ENCODE results near the gene CENPH. TPM values are rescaled to one million over a fixed set of nuclear protein-coding genes. Genes with fewer than 3 reads are reported as not detected.

Gene CENPH
- total and polyA plus RNA-seq, 2 of the 13 experiments (the other 11 are each of a cell fraction or from before 2014, with no cell fraction given) = 11.2 to 28.8 TPM

DNA sequence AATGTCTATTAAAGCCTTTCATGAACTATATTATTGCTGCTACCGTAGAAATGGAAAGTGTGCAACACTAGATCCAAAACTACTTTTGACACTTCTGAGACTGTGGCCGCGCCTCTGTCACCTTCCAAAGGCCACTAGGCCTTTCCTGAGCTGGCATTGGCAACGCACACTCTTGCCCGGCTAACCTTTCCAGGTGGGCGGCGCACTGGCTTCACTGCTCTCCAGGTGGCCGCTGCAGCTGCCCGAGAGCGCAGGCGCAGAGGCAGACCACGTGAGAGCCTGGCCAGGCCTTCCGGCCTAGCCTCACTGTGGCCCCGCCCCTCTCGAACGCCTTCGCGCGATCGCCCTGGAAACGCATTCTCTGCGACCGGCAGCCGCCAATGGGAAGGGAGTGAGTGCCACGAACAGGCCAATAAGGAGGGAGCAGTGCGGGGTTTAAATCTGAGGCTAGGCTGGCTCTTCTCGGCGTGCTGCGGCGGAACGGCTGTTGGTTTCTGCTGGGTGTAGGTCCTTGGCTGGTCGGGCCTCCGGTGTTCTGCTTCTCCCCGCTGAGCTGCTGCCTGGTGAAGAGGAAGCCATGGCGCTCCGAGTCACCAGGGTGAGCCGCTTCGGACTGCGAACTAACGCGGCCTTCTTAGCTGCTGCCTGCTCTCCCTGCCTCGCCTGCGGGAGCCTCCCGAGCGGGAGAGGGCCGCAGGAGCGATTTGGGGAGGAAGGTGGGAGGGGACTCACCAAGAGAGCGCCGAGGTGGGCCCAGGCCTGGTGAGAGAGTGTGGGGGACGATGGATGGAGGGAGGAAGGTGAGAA is 22.5 kb upstream of the CENPH start, which contains the start of gene CCNB1 (continued):
- TF ChIP-seq, protein P1, sequence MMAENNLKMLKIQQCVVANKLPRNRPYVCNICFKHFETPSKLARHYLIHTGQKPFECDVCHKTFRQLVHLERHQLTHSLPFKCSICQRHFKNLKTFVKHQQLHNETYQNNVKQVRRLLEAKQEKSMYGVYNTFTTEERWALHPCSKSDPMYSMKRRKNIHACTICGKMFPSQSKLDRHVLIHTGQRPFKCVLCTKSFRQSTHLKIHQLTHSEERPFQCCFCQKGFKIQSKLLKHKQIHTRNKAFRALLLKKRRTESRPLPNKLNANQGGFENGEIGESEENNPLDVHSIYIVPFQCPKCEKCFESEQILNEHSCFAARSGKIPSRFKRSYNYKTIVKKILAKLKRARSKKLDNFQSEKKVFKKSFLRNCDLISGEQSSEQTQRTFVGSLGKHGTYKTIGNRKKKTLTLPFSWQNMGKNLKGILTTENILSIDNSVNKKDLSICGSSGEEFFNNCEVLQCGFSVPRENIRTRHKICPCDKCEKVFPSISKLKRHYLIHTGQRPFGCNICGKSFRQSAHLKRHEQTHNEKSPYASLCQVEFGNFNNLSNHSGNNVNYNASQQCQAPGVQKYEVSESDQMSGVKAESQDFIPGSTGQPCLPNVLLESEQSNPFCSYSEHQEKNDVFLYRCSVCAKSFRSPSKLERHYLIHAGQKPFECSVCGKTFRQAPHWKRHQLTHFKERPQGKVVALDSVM (CRISPR knock-in tag; IDR thresholded peaks at IDR 0.05) = peak; percentile 13; the same call in 1 of the 2 replicates
- peak; percentile 98 for TF ChIP-seq POGZ (CRISPR knock-in tag; IDR thresholded peaks at IDR 0.05)
- TF ChIP-seq ZNF224 (CRISPR knock-in tag; IDR thresholded peaks at IDR 0.05) = no peak
- TF ChIP-seq CHD4 (IDR thresholded peaks at IDR 0.05; ENCODE audit: borderline replicate concordance, low read length) = no peak
- peak; percentile 76; the same call in 1 of the 2 replicates for TF ChIP-seq ARNTL (CRISPR knock-in tag; IDR thresholded peaks at IDR 0.05)
- no peak for TF ChIP-seq ZNF577 (CRISPR knock-in tag; IDR thresholded peaks at IDR 0.05; ENCODE audit: borderline replicate concordance, low read depth)
- no peak for TF ChIP-seq ZNF678 (CRISPR knock-in tag; IDR thresholded peaks at IDR 0.05)
- TF ChIP-seq XRCC5 (optimal IDR thresholded peaks at IDR 0.05; ENCODE audit: low read length) = peak; percentile 79
- TF ChIP-seq, protein P2, sequence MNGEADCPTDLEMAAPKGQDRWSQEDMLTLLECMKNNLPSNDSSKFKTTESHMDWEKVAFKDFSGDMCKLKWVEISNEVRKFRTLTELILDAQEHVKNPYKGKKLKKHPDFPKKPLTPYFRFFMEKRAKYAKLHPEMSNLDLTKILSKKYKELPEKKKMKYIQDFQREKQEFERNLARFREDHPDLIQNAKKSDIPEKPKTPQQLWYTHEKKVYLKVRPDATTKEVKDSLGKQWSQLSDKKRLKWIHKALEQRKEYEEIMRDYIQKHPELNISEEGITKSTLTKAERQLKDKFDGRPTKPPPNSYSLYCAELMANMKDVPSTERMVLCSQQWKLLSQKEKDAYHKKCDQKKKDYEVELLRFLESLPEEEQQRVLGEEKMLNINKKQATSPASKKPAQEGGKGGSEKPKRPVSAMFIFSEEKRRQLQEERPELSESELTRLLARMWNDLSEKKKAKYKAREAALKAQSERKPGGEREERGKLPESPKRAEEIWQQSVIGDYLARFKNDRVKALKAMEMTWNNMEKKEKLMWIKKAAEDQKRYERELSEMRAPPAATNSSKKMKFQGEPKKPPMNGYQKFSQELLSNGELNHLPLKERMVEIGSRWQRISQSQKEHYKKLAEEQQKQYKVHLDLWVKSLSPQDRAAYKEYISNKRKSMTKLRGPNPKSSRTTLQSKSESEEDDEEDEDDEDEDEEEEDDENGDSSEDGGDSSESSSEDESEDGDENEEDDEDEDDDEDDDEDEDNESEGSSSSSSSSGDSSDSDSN (CRISPR knock-in tag; IDR thresholded peaks at IDR 0.05) = peak; percentile 73
- peak; percentile 75; the same call in 1 of the 2 replicates for TF ChIP-seq KLF6 (CRISPR knock-in tag; IDR thresholded peaks at IDR 0.05)
- TF ChIP-seq, protein P3, sequence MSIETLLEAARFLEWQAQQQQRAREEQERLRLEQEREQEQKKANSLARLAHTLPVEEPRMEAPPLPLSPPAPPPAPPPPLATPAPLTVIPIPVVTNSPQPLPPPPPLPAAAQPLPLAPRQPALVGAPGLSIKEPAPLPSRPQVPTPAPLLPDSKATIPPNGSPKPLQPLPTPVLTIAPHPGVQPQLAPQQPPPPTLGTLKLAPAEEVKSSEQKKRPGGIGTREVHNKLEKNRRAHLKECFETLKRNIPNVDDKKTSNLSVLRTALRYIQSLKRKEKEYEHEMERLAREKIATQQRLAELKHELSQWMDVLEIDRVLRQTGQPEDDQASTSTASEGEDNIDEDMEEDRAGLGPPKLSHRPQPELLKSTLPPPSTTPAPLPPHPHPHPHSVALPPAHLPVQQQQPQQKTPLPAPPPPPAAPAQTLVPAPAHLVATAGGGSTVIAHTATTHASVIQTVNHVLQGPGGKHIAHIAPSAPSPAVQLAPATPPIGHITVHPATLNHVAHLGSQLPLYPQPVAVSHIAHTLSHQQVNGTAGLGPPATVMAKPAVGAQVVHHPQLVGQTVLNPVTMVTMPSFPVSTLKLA (IDR thresholded peaks at IDR 0.05) = peak; percentile 83
- TF ChIP-seq TMF1 (CRISPR knock-in tag; IDR thresholded peaks at IDR 0.05; ENCODE audit: low read depth) = peak; percentile 51; the same call in 1 of the 2 replicates
- TF ChIP-seq, protein P4, sequence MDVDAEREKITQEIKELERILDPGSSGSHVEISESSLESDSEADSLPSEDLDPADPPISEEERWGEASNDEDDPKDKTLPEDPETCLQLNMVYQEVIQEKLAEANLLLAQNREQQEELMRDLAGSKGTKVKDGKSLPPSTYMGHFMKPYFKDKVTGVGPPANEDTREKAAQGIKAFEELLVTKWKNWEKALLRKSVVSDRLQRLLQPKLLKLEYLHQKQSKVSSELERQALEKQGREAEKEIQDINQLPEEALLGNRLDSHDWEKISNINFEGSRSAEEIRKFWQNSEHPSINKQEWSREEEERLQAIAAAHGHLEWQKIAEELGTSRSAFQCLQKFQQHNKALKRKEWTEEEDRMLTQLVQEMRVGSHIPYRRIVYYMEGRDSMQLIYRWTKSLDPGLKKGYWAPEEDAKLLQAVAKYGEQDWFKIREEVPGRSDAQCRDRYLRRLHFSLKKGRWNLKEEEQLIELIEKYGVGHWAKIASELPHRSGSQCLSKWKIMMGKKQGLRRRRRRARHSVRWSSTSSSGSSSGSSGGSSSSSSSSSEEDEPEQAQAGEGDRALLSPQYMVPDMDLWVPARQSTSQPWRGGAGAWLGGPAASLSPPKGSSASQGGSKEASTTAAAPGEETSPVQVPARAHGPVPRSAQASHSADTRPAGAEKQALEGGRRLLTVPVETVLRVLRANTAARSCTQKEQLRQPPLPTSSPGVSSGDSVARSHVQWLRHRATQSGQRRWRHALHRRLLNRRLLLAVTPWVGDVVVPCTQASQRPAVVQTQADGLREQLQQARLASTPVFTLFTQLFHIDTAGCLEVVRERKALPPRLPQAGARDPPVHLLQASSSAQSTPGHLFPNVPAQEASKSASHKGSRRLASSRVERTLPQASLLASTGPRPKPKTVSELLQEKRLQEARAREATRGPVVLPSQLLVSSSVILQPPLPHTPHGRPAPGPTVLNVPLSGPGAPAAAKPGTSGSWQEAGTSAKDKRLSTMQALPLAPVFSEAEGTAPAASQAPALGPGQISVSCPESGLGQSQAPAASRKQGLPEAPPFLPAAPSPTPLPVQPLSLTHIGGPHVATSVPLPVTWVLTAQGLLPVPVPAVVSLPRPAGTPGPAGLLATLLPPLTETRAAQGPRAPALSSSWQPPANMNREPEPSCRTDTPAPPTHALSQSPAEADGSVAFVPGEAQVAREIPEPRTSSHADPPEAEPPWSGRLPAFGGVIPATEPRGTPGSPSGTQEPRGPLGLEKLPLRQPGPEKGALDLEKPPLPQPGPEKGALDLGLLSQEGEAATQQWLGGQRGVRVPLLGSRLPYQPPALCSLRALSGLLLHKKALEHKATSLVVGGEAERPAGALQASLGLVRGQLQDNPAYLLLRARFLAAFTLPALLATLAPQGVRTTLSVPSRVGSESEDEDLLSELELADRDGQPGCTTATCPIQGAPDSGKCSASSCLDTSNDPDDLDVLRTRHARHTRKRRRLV (CRISPR knock-in tag; IDR thresholded peaks at IDR 0.05) = no peak
- TF ChIP-seq RNF2 (conservative IDR thresholded peaks at IDR 0.05; ENCODE audit: low read depth) = peak; percentile 75; the same call in 1 of the 2 replicates
- TF ChIP-seq LCORL (IDR thresholded peaks at IDR 0.05) = no peak
- no peak for TF ChIP-seq LCORL (CRISPR knock-in tag; IDR thresholded peaks at IDR 0.05)
- TF ChIP-seq ZNF230 (CRISPR knock-in tag; IDR thresholded peaks at IDR 0.05) = peak; percentile 77

All from HepG2 (cell line).